Effector CD4-positive, alpha-beta T cell (primary cell): ENCODE measurements around the gene PRDM16.
"Not testable (repeated sequence)": the region's sequence is repeated elsewhere in the genome, so short reads cannot be mapped to it uniquely, and the experiment has no call there.

Source experiments
- DNase-seq: peaks from one replicate; pipeline ENCODE4 v3.0.0-alpha.2; 2020

Gene PRDM16

GRCh38 chr1:3270403-3271245 lies 201.6 kb downstream of the PRDM16 start:
- no peak for DNase-seq

- DNase-seq = no peak
These were observed 202.9 kb downstream of the PRDM16 start for GRCh38 chr1:3271866-3272265.

- no peak for DNase-seq
These were observed 203.5 kb downstream of the PRDM16 start for GRCh38 chr1:3272321-3273045.

- DNase-seq = no peak
These were observed 204.4 kb downstream of the PRDM16 start for GRCh38 chr1:3273447-3273846.

GRCh38 chr1:3274972-3275371 lies 206.0 kb downstream of the PRDM16 start:
- DNase-seq = no peak

GRCh38 chr1:3275471-3276340 lies 206.7 kb downstream of the PRDM16 start:
- DNase-seq = no peak

- no peak for DNase-seq
These were observed 207.4 kb downstream of the PRDM16 start for GRCh38 chr1:3276341-3276800.

GRCh38 chr1:3277011-3277471 lies 208.0 kb downstream of the PRDM16 start:
- no peak for DNase-seq

- DNase-seq = no peak
These were observed 208.6 kb downstream of the PRDM16 start for GRCh38 chr1:3277623-3278022.

GRCh38 chr1:3278416-3279181 lies 209.6 kb downstream of the PRDM16 start:
- DNase-seq = no peak

- no peak for DNase-seq
These were observed 210.1 kb downstream of the PRDM16 start for GRCh38 chr1:3279182-3279470.

- DNase-seq = no peak
These were observed 212.7 kb downstream of the PRDM16 start for GRCh38 chr1:3281735-3282134.

GRCh38 chr1:3282186-3282585 lies 213.2 kb downstream of the PRDM16 start:
- DNase-seq = no peak

GRCh38 chr1:3282656-3283430 lies 213.8 kb downstream of the PRDM16 start:
- no peak for DNase-seq

- DNase-seq = no peak
These were observed 214.8 kb downstream of the PRDM16 start for GRCh38 chr1:3283849-3284248.

- DNase-seq = no peak
These were observed 215.7 kb downstream of the PRDM16 start for GRCh38 chr1:3284691-3285090.

GRCh38 chr1:3285106-3285740 lies 216.2 kb downstream of the PRDM16 start:
- no peak for DNase-seq

GRCh38 chr1:3287095-3287494 lies 218.1 kb downstream of the PRDM16 start:
- DNase-seq = not testable (repeated sequence)

GRCh38 chr1:3287656-3288160 lies 218.7 kb downstream of the PRDM16 start:
- DNase-seq = no peak

- DNase-seq = no peak
These were observed 220.5 kb downstream of the PRDM16 start for GRCh38 chr1:3289502-3289901.

- DNase-seq = no peak
These were observed 221.4 kb downstream of the PRDM16 start for GRCh38 chr1:3290438-3290837.
